ENCODE results near the gene EDC3. TPM values are rescaled to one million over a fixed set of nuclear protein-coding genes. Genes with fewer than 3 reads are reported as not detected.

Gene EDC3
- 11.2 and 13.6 TPM in 2 replicates for total RNA-seq

GRCh38 chr15:74695597-74696397 lies at the start of gene EDC3:
TSS of gene EDC3 (minus strand) at chr15:74696024. CDS start at chr15:74675124, 20,900 bp downstream.

GRCh38 chr15:74725225-74725774 lies 29.5 kb upstream of the EDC3 start, which contains the start of gene CYP1A1:
TSS of gene CYP1A1 (minus strand) at chr15:74725528. CDS start at chr15:74723097, 2,431 bp downstream.

GRCh38 chr15:74615508-74616365 lies 80.1 kb downstream of the EDC3 start, which contains the start of gene CLK3:
TSS of gene CLK3 (plus strand) at chr15:74615836. CDS start at chr15:74619197, 3,361 bp downstream.

Other genes with a start within 250 kb of the EDC3 start
- 34.4 and 54.7 TPM in 2 replicates for gene UBL7, start 234.9 kb downstream of the EDC3 start, total RNA-seq
- 4.4 and 6.2 TPM in 2 replicates for gene ARID3B, start 154.8 kb downstream of the EDC3 start, total RNA-seq
- 102 and 133 TPM in 2 replicates for gene CLK3, start 80.2 kb downstream of the EDC3 start, total RNA-seq
- 0.72 and 1.5 TPM in 2 replicates for gene CYP1A1, start 29.5 kb upstream of the EDC3 start, total RNA-seq
- gene CYP1A2, start 52.8 kb upstream of the EDC3 start, total RNA-seq = not detected in 2 replicates
- gene CSK, start 86.1 kb upstream of the EDC3 start, total RNA-seq = 30.4 and 32.6 TPM in 2 replicates
- gene LMAN1L, start 116.8 kb upstream of the EDC3 start, total RNA-seq = under 0.01 TPM in 1 of 2 replicates, not detected in the other
- not detected in 2 replicates for gene CPLX3, start 130.6 kb upstream of the EDC3 start, total RNA-seq
- gene ULK3, start 147.1 kb upstream of the EDC3 start, total RNA-seq = 17.7 and 23.3 TPM in 2 replicates
- 28.1 and 37.9 TPM in 2 replicates for gene SCAMP2, start 177.3 kb upstream of the EDC3 start, total RNA-seq
- 49.5 and 88.6 TPM in 2 replicates for gene MPI, start 194.0 kb upstream of the EDC3 start, total RNA-seq
- gene FAM219B, start 210.8 kb upstream of the EDC3 start, total RNA-seq = 28.2 and 40.7 TPM in 2 replicates
- gene COX5A, start 242.0 kb upstream of the EDC3 start, total RNA-seq = 33.4 and 45.7 TPM in 2 replicates